Neural cell (in vitro differentiated cells): ENCODE measurements around the gene DCX.

ENCODE experiments used
- CTCF ChIP-seq: fragments of 450-650 bp; IDR thresholded peaks from 2 replicates; pipeline ENCODE4 v1.5.1; 2014; ENCODE audit warnings: antibody characterized with exemption, mild to moderate bottlenecking, moderate library complexity; ENCODE audit not compliant: poor library complexity, severe bottlenecking
- EZH2 ChIP-seq: fragments of 200-600, 300-800 bp; shearing (Covaris generic), sonication (generic); IDR thresholded peaks from 2 replicates; pipeline ENCODE4 v1.6.1; 2014; ENCODE audit warnings: antibody characterized with exemption, low read length, borderline replicate concordance, mild to moderate bottlenecking; ENCODE audit not compliant: insufficient read depth, poor library complexity, severe bottlenecking
- RAD21 ChIP-seq: fragments of 450-650 bp; conservative IDR thresholded peaks from 2 replicates; pipeline ENCODE4 v1.6.1; 2014; ENCODE audit warnings: antibody characterized with exemption, mild to moderate bottlenecking, moderate library complexity
- TAF1 ChIP-seq: IDR thresholded peaks from 2 replicates; pipeline ENCODE4 v1.6.1; 2012; ENCODE audit warnings: low read depth
- TF ChIP-seq, protein P1 (sequence below): IDR thresholded peaks from 2 replicates; pipeline ENCODE4 v1.6.1; 2012; ENCODE audit warnings: borderline replicate concordance

DNA sequence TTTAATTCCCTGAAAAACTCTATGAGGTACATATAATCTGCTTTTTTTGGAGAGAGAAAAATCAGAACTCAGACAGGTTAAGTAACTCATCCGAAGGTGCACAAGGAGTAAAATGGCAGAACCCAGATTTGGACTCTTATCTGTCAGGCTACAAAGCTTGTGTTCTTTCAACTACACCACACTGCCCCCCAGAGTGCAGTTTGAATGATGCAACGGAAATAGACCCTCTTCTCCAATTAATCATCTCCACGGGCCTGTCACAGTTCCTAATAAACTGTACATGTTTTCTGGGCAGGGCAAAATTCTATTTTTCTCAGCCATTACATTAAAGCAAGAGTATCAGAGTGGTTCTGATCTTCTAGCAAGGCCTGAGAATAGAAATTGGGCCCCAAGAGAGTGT lies 35.3 kb upstream of the DCX start:
- TF ChIP-seq CTCF (peak; percentile 63), TAF1 (no peak), RAD21 (peak; percentile 58), EZH2 (no peak)
- TF ChIP-seq, protein P1, sequence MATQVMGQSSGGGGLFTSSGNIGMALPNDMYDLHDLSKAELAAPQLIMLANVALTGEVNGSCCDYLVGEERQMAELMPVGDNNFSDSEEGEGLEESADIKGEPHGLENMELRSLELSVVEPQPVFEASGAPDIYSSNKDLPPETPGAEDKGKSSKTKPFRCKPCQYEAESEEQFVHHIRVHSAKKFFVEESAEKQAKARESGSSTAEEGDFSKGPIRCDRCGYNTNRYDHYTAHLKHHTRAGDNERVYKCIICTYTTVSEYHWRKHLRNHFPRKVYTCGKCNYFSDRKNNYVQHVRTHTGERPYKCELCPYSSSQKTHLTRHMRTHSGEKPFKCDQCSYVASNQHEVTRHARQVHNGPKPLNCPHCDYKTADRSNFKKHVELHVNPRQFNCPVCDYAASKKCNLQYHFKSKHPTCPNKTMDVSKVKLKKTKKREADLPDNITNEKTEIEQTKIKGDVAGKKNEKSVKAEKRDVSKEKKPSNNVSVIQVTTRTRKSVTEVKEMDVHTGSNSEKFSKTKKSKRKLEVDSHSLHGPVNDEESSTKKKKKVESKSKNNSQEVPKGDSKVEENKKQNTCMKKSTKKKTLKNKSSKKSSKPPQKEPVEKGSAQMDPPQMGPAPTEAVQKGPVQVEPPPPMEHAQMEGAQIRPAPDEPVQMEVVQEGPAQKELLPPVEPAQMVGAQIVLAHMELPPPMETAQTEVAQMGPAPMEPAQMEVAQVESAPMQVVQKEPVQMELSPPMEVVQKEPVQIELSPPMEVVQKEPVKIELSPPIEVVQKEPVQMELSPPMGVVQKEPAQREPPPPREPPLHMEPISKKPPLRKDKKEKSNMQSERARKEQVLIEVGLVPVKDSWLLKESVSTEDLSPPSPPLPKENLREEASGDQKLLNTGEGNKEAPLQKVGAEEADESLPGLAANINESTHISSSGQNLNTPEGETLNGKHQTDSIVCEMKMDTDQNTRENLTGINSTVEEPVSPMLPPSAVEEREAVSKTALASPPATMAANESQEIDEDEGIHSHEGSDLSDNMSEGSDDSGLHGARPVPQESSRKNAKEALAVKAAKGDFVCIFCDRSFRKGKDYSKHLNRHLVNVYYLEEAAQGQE = no peak
